Stimulated activated CD4-positive, alpha-beta T cell treated with anti-CD3 and anti-CD28 coated beads, Interleukin-2, amount 100 ng/mL, for 24 hours (primary cell): ENCODE data around the gene ENOX1.

Experiments used
- DNase-seq, 2 donors: peaks; one replicate each; pipeline ENCODE4 v3.0.0-alpha.2; 2020

The ENOX1 gene

GRCh38 chr13:43269037-43269481, 517.7 kb downstream of the ENOX1 start:
- DNase-seq = no peak

GRCh38 chr13:43268632-43269031, 518.1 kb downstream of the ENOX1 start:
- no peak for DNase-seq

GRCh38 chr13:43267916-43268315, 518.9 kb downstream of the ENOX1 start:
- DNase-seq = no peak

GRCh38 chr13:43266936-43267615, 519.7 kb downstream of the ENOX1 start:
- DNase-seq = no peak

- DNase-seq = no peak
Observed at GRCh38 chr13:43265028-43265427, 521.7 kb downstream of the ENOX1 start.

- DNase-seq = no peak
Observed at GRCh38 chr13:43264458-43264857, 522.3 kb downstream of the ENOX1 start.

- DNase-seq = no peak
Observed at GRCh38 chr13:43263047-43263446, 523.7 kb downstream of the ENOX1 start.

GRCh38 chr13:43260999-43261398, 525.8 kb downstream of the ENOX1 start:
- DNase-seq = no peak

- no peak for DNase-seq
Observed at GRCh38 chr13:43258771-43259170, 528.0 kb downstream of the ENOX1 start.

- no peak for DNase-seq
Observed at GRCh38 chr13:43257765-43258164, 529.0 kb downstream of the ENOX1 start.

GRCh38 chr13:43251961-43252360, 534.8 kb downstream of the ENOX1 start:
- no peak for DNase-seq

- no peak for DNase-seq
Observed at GRCh38 chr13:43246382-43246781, 540.4 kb downstream of the ENOX1 start.

- no peak for DNase-seq
Observed at GRCh38 chr13:43245374-43245964, 541.3 kb downstream of the ENOX1 start.

- DNase-seq = no peak
Observed at GRCh38 chr13:43244481-43244880, 542.3 kb downstream of the ENOX1 start.

- DNase-seq = no peak
Observed at GRCh38 chr13:43243711-43244110, 543.1 kb downstream of the ENOX1 start.

GRCh38 chr13:43242040-43242439, 544.7 kb downstream of the ENOX1 start:
- DNase-seq = no peak

GRCh38 chr13:43240278-43240677, 546.5 kb downstream of the ENOX1 start:
- DNase-seq = no peak

GRCh38 chr13:43239275-43239840, 547.4 kb downstream of the ENOX1 start:
- no peak for DNase-seq

GRCh38 chr13:43238341-43239083, 548.3 kb downstream of the ENOX1 start:
- DNase-seq = no peak

- DNase-seq = no peak
Observed at GRCh38 chr13:43237616-43238015, 549.2 kb downstream of the ENOX1 start.

- no peak for DNase-seq
Observed at GRCh38 chr13:43235028-43235427, 551.7 kb downstream of the ENOX1 start.

GRCh38 chr13:43232873-43233265, 553.9 kb downstream of the ENOX1 start:
- DNase-seq = no peak

- DNase-seq = no peak
Observed at GRCh38 chr13:43232144-43232872, 554.5 kb downstream of the ENOX1 start.
